Measurements from ENCODE around the gene SLC10A1. TPM values are rescaled to one million over a fixed set of nuclear protein-coding genes. Genes with fewer than 3 reads are reported as not detected.

The SLC10A1 gene
- total and polyA plus RNA-seq, 2 of the 4 experiments (the other 2 are of a cell fraction) = 0.03 TPM; not detected in 1

GRCh38 chr14:69819607-69820006 lies 22.6 kb upstream of the SLC10A1 start:
- Histone ChIP-seq H2BK20ac (ENCODE audit: low read depth, low read length) (no peak overlapping the region), H4K8ac (ENCODE audit: low read depth in 2 of 2, low read length in 2 of 2) (no peak overlapping the region), H3K23ac (ENCODE audit: low read depth, low read length) (no peak overlapping the region), H2BK15ac (ENCODE audit: low read depth, low read length) (no peak overlapping the region), H3K79me1 (ENCODE audit: low read depth in 1 of 2, low read length in 2 of 2) (no peaks in the 10 kb centered on the region), H3K56ac (ENCODE audit: extremely low read depth, insufficient read depth, low read length) (no peak overlapping the region), H2BK5ac (ENCODE audit: low read depth, low read length, poor library complexity, severe bottlenecking) (no peak overlapping the region), H2AFZ (replicated peaks; ENCODE audit: low read length, poor library complexity) (no peak overlapping the region), H2AK9ac (replicated peaks; ENCODE audit: low read depth, low read length, poor library complexity) (no peak overlapping the region), H3K9ac (ENCODE audit: low read depth, low read length) (no peak overlapping the region), H4K20me1 (ENCODE audit: insufficient read depth, low read length) (no peaks in the 10 kb centered on the region), H3K27me3 (ENCODE audit: control insufficient read depth, insufficient read depth, low read length) (peaks cover 24% of the 10 kb centered on the region), H3K14ac (replicated peaks; ENCODE audit: low read depth, low read length) (no peak overlapping the region), H3K9me1 (ENCODE audit: insufficient read depth, low read length) (no peaks in the 10 kb centered on the region), H4K91ac (ENCODE audit: insufficient read depth, low read depth, low read length) (no peak overlapping the region), H3K27ac (ENCODE audit: insufficient read depth, low read length) (no peak overlapping the region), H2BK120ac (ENCODE audit: low read depth, low read length) (no peak overlapping the region), H3K4me2 (ENCODE audit: low read depth, low read length) (no peak overlapping the region), H3K4ac (ENCODE audit: low read depth, low read length) (no peak overlapping the region), H3K36me3 (ENCODE audit: control insufficient read depth, insufficient read depth, low read length) (no peaks in the 10 kb centered on the region), H3K4me1 (ENCODE audit: control insufficient read depth, insufficient read depth, low read length) (no peaks in the 10 kb centered on the region), H4K5ac (ENCODE audit: low read depth, low read length) (no peak overlapping the region), H3K18ac (ENCODE audit: low read depth, low read length) (no peak overlapping the region), H2AK5ac (ENCODE audit: low read depth, low read length) (no peak overlapping the region), H3K4me3 (ENCODE audit: insufficient read depth, low read depth, low read length) (no peak overlapping the region), H3K9me3 (ENCODE audit: control insufficient read depth, insufficient read depth, low read length) (no peaks in the 10 kb centered on the region)
- POLR2A ChIA-PET (ENCODE audit: unreplicated experiment) = no interaction called here
- intact Hi-C loops (cut with micrococcal nuclease) (loop anchor here (1.0 to 5.0 kb wide), 3 partner anchors 57 to 498 kb away; no protein-coding TSS in a partner anchor), in situ Hi-C loops (cut with MboI; ENCODE audit: low sequenced_read_pairs) (loop anchor here (5.0 kb wide), 1 partner anchor 208 kb away; no protein-coding TSS in a partner anchor), dilution Hi-C loops (cut with HindIII; ENCODE audit: low sequenced_read_pairs, unreplicated experiment) (no loop called here)
- TF ChIP-seq MXI1 (IDR thresholded peaks at IDR 0.05; ENCODE audit: borderline replicate concordance, low read depth, low read length) (no peak), RAD21 (IDR thresholded peaks at IDR 0.05; ENCODE audit: low read length) (no peak), MAFK (IDR thresholded peaks at IDR 0.05; ENCODE audit: low read depth, low read length) (no peak), NFE2L2 (IDR thresholded peaks at IDR 0.05; ENCODE audit: low read depth, low read length) (no peak), RCOR1 (IDR thresholded peaks at IDR 0.05; ENCODE audit: insufficient replicate concordance, low read length) (no peak), RFX5 (IDR thresholded peaks at IDR 0.05; ENCODE audit: low read depth, low read length) (no peak), MAZ (IDR thresholded peaks at IDR 0.05; ENCODE audit: borderline replicate concordance, low read depth, low read length) (no peak), FOS (IDR thresholded peaks at IDR 0.05; ENCODE audit: low read depth, low read length) (no peak), CHD1 (IDR thresholded peaks at IDR 0.05; ENCODE audit: low read depth, low read length) (no peak)
- no TSS peak for BruUV-seq (replicated peaks)
- ATAC-seq (ENCODE audit: low read depth) (no peak), DNase-seq (no peak)
- CTCF ChIA-PET = interaction anchor here (1.3 kb wide), 1 partner anchor 209 kb away, joined by 3 read pairs; no protein-coding TSS in a partner anchor
- 67% methylated on average over 3 of the region's 8 CpGs; no CpG with 5 or more reads in 1 of the 2 experiments for WGBS, 2 experiments (ENCODE audit: extremely low coverage in 2 of 2, insufficient read length in 1 of 2)
